Testis (tissue), 3 donors: ENCODE measurements around the gene RSF1. TPM values are rescaled to one million over a fixed set of nuclear protein-coding genes. Genes with fewer than 3 reads are reported as not detected.

Source experiments
- DNase-seq: peaks from one replicate; pipeline ENCODE4 v3.0.0-alpha.2; 2019
- H3K27ac ChIP-seq, 2 donors: fragments of 200-600 bp; sonication (generic); one replicate each; pipeline ENCODE4 v1.5.1; 2019
- H3K27me3 ChIP-seq: fragments of 200-600 bp; sonication (generic); one replicate; pipeline ENCODE4 v1.5.1; 2019
- H3K36me3 ChIP-seq: fragments of 200-600 bp; sonication (generic); one replicate; pipeline ENCODE4 v1.5.1; 2017; ENCODE audit warnings: low read depth; ENCODE audit errors: missing control alignments
- H3K4me1 ChIP-seq: fragments of 200-600 bp; sonication (generic); one replicate; pipeline ENCODE4 v1.5.1; 2019
- H3K4me3 ChIP-seq, 2 donors: fragments of 200-600 bp; sonication (generic); one replicate each; pipeline ENCODE4 v1.5.1; 2017 to 2019
- H3K9me3 ChIP-seq: fragments of 200-600 bp; sonication (generic); one replicate; pipeline ENCODE4 v1.5.1; 2017
- CTCF ChIP-seq, 3 experiments: fragments of 450-650 bp in 2 of 3; fragments of 200-600 bp in 1 of 3; sonication (generic) in 1 of 3; IDR thresholded peaks; one replicate each; pipeline ENCODE4 v1.5.1; 2016 to 2019; ENCODE audit warnings: antibody characterized with exemption in 3 of 3, mild to moderate bottlenecking in 2 of 3, moderate library complexity in 1 of 3
- POLR2A ChIP-seq: fragments of 450-650 bp; IDR thresholded peaks from one replicate; pipeline ENCODE4 v1.6.1; 2017; ENCODE audit warnings: antibody characterized with exemption, mild to moderate bottlenecking, moderate library complexity
- WGBS, 2 donors: methylation state at CpG; one replicate each; pipeline ENCODE4 v1.1.5; 2018; 5-methylcytosine and 5-hydroxymethylcytosine counted together
- intact Hi-C: fragments of 100-400 bp; cut with DNase I; formaldehyde crosslinking; loops from one replicate; pipeline ENCODE4 v1.15.1; 2023; ENCODE audit warnings: low total_unique reads
- polyA plus RNA-seq: library from polyadenylated mRNA; stranded (reverse); fragments of 350-450 nt; fragmentation: Illumina TruSeq; extraction: RNeasy Lipid Tissue Mini Kit (QIAGEN cat#74804); gene quantifications from one replicate; pipeline ENCODE4 v1.2.3, GENCODE V29; 2014; ENCODE audit warnings: low read depth, low replicate concordance; ENCODE audit not compliant: insufficient read depth
- total RNA-seq, 2 donors: library from RNA; depleted of rRNA; stranded (reverse); fragments of >200 nt; gene quantifications; one replicate each; pipeline ENCODE4 v1.2.3, GENCODE V29; 2016

The RSF1 gene
- total and polyA plus RNA-seq, 3 donors from 2014 or later: 17.7 to 168 (median 94.6) TPM

- 1% methylated on average over 16 of the region's 16 CpGs for WGBS, 2 donors
- peak; percentile 57 for DNase-seq
- Histone ChIP-seq H3K9me3 (no peaks in the 10 kb centered on the region), H3K36me3 (no peaks in the 10 kb centered on the region), H3K4me1 (peaks cover 18% of the 10 kb centered on the region), H3K27ac (peak overlapping the region; percentile 94 to 98), H3K4me3 (peak overlapping the region; percentile 84 to 100), H3K27me3 (no peaks in the 10 kb centered on the region)
- no peak for TF ChIP-seq CTCF (IDR thresholded peaks at IDR 0.05)
- no peak for TF ChIP-seq POLR2A
- intact Hi-C loops: loop anchor here (10.0 kb wide), 1 partner anchor 173 kb away; the partner anchor contains the start of gene INTS4
Measured at GRCh38 chr11:77821349-77821851, 878 bp upstream of the RSF1 start.

GRCh38 chr11:77819921-77820564, 479 bp downstream of the RSF1 start:
- peak; percentile 69 for DNase-seq
- H3K27me3 ChIP-seq: no peaks in the 10 kb centered on the region
- no peaks in the 10 kb centered on the region for H3K9me3 ChIP-seq
- peak overlapping the region; percentile 94 to 98 for H3K27ac ChIP-seq
- WGBS, 2 donors: 0 to 4% methylated on average over 11 to 17 of the region's 55 CpGs
- H3K4me3 ChIP-seq: peak overlapping the region; percentile 84 to 100
- H3K4me1 ChIP-seq: peaks cover 18% of the 10 kb centered on the region
- H3K36me3 ChIP-seq: no peaks in the 10 kb centered on the region
- TF ChIP-seq POLR2A (no peak), CTCF (IDR thresholded peaks at IDR 0.05) (peak in 1 of 3 experiments; percentile 6)
- intact Hi-C loops: loop anchor here (10.0 kb wide), 1 partner anchor 175 kb away; the partner anchor contains the start of gene INTS4

- H3K27me3 ChIP-seq: no peaks in the 10 kb centered on the region
- WGBS, 2 donors: 0 to 1% methylated on average over 19 of the region's 19 CpGs
- H3K27ac ChIP-seq: peak overlapping the region; percentile 94 to 98
- intact Hi-C loops: no loop called here
- peaks cover 18% of the 10 kb centered on the region for H3K4me1 ChIP-seq
- TF ChIP-seq POLR2A (peak; percentile 46), CTCF (IDR thresholded peaks at IDR 0.05) (peak in 1 of 3 experiments; percentile 21)
- DNase-seq: peak; percentile 95
- H3K36me3 ChIP-seq: no peaks in the 10 kb centered on the region
- H3K9me3 ChIP-seq: no peaks in the 10 kb centered on the region
- peak overlapping the region; percentile 84 to 100 for H3K4me3 ChIP-seq
Measured at GRCh38 chr11:77819411-77819920, 1.1 kb downstream of the RSF1 start.

- Histone ChIP-seq H3K27ac (no peak overlapping the region), H3K4me3 (no peak overlapping the region), H3K27me3 (no peaks in the 10 kb centered on the region), H3K4me1 (peaks cover 13% of the 10 kb centered on the region), H3K36me3 (no peaks in the 10 kb centered on the region), H3K9me3 (no peaks in the 10 kb centered on the region)
- 70 to 72% methylated on average over 1 of the region's 1 CpG for WGBS, 2 donors
- DNase-seq: no peak
- intact Hi-C loops: no loop called here
- no peak for TF ChIP-seq POLR2A
- TF ChIP-seq CTCF (IDR thresholded peaks at IDR 0.05): no peak
Measured at GRCh38 chr11:77815459-77815858, 5.1 kb downstream of the RSF1 start.
